Spleen (tissue), 7 donors: ENCODE data around the gene MMD.

Experiments used
- CTCF ChIP-seq, 11 experiments: fragments of 200-600 bp in 7 of 11; fragments of 450-650 bp in 4 of 11; sonication (generic) in 4 of 11; IDR thresholded peaks in 8 of 11; conservative IDR thresholded peaks in 3 of 11; 1 replicate in 7 of 11; 2 replicates in 4 of 11; pipeline versions ENCODE4 v1.4.0 to v1.8.0; 2016 to 2021; ENCODE audit warnings: antibody characterized with exemption in 11 of 11, inconsistent platforms in 4 of 11, mild to moderate bottlenecking in 1 of 11
- POLR2A ChIP-seq, 3 donors: fragments of 450-650 bp; IDR thresholded peaks; one replicate each; pipeline ENCODE4 v1.5.1; 2017; ENCODE audit warnings: antibody characterized with exemption in 3 of 3, mild to moderate bottlenecking in 1 of 3
- donor health status: DM: no; HTN: no; CAD: no; lungs with moderate emphysema.
- donor health status: DM: no; HTN: no; CAD: no.
- donor health status: DM: no; HTN: no; CAD: no.

GRCh38 chr17:55456307-55457240 lies 34.9 kb upstream of the MMD start:
- no peak for TF ChIP-seq CTCF (IDR thresholded peaks at IDR 0.05 in 8 of 11, conservative IDR thresholded peaks at IDR 0.05 in 3 of 11)
- TF ChIP-seq POLR2A (IDR thresholded peaks at IDR 0.05) = no peak
